Muscle of arm (tissue), 12 donors: ENCODE data around the gene DNAI7. TPM values are rescaled to one million over a fixed set of nuclear protein-coding genes. Genes with fewer than 3 reads are reported as not detected.

Experiments
- DNase-seq: peaks from one replicate; pipeline ENCODE4 v3.0.0-alpha.2; 2013
- polyA plus RNA-seq, 12 donors: library from polyadenylated mRNA; unstranded; fragments of 120-200 nt; gene quantifications; one replicate each; pipeline ENCODE4 v1.2.1, GENCODE V29; 2013; ENCODE audit not compliant: insufficient read length in 12 of 12

The DNAI7 gene
- polyA plus RNA-seq, 12 donors: 0.43 to 1.2 (median 0.64) TPM; not detected in 2

DNA sequence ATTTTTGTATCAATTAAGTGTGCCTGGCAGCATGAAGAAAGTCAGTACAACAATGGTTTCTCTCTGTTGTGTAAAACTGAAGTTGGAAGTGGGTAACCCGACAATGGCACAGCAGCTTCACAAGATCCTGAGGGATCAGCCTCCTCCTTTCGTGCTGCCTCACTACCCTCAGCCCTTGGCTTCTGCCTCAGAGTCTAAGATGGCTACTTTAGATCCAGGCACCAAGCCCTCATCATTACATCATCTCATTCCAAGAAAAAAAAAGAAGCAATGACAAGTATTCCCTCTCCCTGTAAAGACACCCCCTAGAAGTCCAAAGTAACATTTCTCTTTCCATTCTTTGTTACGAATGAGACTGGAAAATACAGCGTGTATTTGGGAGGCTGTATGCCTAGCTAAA is 92.6 kb downstream of the DNAI7 start:
- DNase-seq: no peak

DNA sequence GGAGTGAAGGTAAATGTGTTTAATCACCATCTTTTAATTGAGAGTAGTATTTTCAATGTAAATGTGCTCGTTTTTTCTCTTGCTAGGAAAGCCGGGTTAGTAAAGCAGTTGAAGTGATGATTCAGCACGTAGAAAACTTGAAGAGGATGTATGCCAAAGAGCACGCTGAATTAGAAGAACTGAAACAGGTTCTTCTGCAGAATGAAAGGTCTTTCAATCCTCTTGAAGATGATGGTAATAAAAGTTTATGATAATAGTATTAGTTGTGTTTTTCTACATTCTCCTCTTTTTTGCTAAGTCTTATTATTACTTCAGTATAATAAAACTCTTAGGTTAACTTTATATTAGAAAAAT is 93.9 kb downstream of the DNAI7 start:
- no peak for DNase-seq

DNA sequence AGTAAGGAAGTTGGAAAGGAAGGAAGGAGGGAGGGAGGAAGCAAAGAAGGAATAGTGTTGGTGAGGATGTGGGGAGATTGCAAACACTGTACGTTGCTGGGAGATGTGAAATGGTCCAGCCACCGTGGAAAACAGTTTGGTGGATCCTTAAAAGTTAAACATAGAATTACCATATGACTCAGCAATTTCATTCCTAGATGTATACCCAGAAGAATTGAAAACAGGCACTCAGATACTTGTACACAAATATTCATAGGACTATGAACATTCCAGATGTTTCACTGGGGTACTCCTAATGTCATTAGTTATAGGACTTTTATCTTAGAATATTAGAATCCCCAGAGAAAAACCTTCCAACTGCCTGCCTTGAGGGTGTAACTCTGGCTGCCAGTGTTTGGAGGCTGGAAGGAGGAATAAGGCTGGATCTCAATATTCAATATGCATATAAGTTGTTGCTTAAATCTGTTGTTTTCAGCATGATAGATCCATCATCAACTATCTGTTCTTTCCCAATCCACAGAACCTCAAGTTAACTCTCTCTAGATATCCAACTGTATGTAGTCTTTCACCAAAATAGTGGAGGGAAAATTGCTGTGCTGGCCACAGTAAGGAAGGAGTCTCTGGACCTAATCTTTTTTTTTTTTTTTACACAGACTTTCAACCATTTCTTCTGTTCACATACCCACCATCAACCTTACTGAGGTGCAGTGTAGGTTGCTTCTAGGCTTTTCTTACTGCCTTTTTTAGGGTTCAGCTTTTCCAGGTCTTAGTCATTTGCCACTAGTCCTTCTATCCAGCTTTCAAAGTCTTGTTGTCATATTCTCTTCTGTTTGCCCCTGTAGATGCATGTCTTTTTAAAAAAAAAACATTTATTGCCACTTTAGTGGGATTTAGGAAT is 94.5 kb downstream of the DNAI7 start:
- no peak for DNase-seq

DNA sequence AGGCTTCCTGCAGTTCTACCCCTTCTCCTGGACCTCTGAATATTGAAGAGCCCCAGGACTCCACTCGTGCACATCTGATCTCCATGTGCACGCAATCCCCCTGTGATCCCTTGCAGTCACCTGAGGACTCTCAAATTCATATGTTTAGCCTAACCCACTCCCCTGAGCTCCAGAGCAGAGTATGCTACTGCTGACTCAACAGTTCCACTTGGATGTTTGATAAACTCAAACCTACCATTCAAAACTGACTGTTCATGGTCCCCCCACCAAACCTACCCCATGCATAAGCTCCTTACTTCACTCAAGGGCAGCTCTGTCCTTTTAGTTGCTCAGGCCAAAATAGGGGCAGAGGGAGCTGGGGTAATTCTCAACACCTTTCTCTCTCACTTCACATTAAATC is 96.0 kb downstream of the DNAI7 start:
- DNase-seq: no peak

DNA sequence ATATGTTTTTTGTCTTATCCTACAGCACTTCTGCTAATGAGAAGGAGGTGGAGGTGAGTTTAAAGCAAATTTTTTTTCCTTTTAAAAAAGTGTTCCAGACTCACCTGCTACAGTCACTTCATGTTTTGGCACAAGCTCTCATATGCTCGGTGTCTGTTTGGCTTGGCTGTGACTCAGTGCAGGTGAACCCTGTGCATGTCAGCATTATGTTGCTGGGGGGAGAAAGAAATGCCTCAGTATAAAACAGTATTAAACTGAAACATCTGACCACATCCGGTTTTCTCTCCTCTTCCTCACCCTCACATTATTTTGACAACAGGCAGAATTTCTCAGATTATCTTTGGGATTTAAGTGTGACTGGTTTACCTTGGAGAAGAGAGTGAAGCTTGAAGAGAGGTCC is 105.2 kb downstream of the DNAI7 start:
- no peak for DNase-seq

DNA sequence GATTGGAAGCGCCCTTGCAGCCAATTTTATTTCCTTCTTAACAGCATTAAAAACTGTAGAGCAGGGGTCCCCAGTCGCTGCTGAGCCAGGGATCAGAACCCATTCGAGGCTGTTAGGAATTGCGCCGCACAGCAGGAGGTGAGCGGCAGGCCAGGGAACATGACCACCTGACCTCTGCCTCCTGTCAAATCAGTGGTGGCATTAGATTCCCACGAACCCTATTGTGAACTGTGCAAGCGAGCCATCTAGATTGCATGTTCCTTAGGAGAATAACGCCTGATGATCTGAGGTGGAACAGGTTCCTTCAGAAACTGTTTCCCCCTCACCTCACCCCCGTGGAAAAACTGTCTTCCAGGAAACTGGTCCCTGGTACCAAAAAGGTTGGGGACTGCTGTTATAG is 107.4 kb downstream of the DNAI7 start:
- no peak for DNase-seq

DNA sequence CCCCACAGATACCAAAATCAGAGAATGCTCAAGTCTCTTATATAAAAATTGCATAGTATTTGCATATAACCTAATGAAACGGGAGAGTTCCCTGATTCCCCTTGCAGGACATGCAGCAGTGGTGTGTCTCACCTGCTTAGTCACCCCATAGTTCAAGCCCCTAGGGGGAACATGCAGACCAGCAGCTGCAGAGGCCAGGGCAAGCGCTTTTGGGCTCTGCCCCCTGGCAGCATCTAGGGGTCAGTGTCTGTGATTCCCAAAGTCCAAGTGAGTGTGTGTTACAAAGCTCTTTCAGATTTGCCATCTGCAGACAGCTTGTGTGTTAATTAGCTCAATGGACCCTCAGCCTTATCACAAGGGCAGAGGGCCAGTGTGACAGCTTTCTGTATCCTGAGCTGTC is 110.1 kb downstream of the DNAI7 start:
- DNase-seq: no peak

DNA sequence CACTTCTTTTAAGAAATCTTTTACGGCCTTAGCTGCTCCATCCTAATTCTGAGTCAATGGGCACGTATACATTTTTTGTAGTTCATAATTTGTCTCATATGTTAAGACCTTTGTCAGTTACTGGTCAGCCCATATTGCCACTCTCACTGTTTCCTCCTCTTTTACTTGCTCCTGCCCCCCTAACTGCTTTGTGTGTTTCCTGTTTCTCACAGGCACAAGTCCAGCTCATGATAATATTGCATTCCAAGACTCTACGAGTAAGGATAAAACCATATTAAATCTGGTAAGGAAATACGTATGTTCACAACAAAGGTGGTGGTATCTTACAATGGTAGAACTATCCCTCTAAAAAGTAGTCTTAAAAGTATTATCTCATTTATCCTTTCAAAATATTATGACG is 111.7 kb downstream of the DNAI7 start:
- no peak for DNase-seq

DNA sequence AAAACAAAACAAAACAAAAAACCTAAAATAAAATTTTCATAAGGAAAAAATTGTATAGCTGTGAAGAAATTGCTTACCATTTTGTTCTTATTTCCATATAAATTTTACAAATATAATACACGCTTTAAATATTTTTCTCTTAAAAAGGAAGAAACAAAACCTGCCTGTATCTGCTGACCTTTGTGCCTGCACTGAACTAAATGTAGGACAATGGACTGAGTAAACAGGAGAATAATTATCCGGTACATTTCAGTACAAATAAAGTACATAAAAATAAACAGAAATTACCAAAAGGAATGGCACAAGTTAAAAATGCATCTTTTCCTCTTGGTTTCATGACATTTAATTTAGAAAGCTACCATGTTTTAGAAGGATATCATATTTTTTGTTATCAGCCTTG is 112.3 kb downstream of the DNAI7 start:
- no peak for DNase-seq

DNA sequence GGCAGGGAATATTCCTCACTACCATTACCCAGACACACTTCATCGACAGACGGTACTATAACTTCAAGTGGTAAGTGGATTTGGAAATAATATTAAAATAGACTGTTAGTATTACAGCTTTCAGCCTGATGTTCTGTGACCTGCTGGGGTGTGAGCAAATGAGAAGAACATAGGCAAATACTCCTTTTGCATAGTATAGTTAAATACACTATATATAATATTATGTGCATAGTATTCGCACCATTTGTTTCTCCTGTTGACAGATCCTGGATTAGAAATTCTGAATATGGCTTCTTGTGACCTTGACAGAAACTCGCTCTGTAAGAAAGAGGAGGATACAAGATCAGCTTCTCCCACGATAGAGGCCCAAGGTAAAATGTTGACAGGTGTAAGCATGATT is 115.6 kb downstream of the DNAI7 start:
- no peak for DNase-seq

DNA sequence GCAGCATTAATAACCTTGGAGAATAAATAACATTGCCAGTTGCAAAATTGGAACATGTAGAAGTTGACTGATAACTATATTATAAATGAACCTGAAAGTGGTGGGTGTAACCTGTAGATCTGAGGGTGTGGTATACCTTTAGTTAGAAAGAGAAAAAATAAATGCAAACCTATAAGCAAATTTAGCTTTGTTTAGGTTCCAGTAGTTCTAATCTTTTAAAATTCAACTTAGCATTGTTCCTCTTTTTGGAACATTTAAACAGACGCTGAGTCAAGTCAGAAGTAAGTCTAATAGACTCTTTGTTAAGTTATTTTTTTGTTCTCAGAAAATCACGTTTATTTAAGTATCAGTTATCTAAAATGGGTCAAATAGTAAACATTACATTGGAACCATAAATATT is 120.0 kb downstream of the DNAI7 start:
- no peak for DNase-seq

DNA sequence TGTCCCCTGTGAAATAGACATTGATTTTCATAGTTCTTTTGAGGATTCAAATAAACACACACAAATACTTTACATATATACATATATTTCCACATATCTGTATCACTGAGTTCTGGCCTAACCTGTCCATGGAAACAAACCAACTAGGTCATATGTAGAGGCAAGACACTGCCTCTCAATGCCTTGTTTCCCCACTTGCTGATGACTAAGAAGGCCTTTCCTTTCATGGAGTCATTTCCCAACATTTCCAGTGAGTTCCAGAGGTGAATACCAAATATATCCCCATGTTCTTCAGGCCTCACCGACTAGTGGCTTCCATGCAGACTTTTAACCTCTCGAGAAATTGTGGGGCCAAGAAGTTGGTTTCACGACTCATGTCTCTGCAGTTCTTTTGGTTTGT is 120.8 kb downstream of the DNAI7 start:
- DNase-seq: no peak

DNA sequence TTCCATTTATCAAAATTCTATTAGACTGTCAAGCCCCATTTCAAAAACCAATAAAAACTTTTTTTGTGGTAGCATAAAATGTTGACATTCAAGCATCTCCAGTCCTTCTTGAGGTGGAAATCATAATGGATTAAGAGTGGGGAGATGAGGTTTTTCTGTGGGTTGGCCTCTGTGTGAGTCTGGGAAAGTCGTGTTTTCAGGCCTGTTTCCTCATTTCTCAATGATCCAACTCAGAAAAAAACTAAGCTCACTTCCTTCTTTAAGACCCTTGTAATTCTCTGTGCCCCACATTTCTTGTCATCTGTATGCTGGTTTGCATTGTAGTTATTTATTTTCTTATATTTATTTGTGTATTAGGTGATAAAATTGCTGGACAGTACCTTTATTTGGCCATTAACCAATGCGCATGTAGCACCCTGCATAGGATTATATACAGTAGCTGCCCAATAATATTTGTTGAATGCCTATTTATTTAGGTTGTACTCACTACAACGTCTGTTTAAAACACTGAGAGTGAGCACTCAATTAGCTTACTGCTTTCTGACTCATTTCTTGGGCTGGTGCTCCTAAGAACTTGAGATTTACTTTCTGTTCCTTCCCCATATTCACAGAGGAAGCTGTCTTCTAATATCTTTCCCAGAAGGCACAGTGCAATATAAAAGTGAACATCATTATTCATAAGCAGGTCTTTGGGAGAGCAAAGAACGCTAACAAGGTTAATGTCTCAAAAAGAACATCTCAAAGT is 121.9 kb downstream of the DNAI7 start:
- DNase-seq: no peak

DNA sequence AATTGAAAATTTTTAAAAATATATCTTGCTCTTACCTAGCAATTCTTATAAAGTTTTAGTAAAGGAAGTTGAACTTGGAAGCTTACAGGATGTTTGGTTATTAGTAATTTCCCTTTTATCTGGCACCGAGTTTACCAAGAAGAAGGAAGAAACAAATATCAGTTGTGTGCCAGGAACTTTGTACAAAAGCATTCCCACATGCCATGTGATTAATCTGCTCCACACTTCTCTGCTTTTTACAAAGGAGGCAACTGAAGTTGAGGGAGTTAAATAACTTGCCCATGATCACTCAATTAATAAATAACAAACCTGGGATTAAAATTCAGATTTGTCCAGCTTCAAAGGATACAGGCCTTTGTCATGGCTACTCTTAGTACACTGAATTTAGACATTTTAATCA is 123.6 kb downstream of the DNAI7 start:
- DNase-seq: no peak

DNA sequence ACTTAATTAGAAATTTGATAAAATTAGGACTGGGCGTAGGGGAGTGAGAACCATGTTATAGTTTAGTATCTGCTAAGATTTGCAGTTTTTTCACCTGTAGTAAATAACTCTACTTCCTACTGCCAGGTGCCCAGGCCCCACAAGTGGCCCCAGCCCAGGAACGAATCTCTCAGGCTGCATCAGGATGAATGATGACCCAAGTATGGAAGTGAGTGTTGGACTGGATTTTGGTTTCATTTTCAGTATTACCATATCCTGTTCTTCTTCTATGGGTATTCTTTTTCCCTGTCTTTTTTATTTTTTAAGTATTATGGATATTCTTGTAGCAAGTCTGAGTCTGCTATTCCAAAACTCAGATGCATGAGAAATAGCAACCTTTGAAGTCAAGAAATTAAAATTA is 125.7 kb downstream of the DNAI7 start:
- no peak for DNase-seq

DNA sequence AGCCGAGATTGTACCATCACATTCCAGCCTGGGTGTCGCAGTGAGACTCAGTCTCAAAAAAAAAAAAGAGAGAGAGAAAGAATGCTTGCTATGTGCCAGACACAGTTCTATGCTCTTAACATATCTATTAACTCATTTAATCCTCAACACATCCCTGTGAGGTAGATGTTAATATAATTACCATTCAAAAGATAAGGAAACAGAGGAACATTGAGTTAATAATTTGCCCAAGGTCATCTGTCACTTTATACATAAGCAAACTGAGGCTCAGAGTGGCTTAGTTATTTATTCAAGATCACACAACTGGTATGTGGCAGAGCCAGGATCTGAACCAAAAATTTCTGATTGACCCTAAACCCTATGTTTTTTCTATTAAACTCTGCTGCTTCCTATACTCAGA is 129.9 kb downstream of the DNAI7 start:
- no peak for DNase-seq

DNA sequence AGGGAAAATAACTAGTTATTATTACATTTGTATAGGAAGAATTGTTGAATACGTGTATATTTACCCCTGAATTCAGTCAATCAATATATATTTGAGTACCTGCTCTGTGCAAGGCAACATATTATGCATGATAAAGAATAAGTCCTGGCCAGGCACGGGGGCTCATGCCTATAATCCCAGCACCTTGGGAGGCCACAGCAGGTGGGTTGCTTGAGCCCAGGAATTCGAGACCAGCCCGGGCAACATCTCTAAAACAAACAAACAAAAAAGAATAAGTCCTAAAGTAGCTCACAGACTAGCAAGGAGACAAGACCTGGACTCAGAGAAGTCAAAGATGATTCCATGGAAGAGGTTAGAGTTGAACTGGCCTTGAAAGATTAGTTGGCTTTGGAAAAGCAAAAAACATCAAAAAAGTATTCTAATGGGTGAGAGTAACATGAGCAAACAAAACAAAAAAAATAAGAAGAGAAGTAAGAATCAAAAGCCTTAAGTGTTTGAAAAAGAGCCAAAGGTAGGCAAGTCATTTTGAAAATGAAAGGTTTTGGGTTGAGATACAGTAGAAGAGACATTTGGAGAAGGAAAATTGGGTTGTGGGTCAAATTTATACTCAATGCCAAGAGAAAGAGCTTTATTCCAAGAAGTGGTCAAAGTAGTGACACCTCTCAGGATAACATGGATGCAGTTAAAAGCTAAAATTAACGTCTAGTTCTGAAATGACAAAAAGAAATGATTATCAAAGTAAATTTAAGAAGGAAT is 130.9 kb downstream of the DNAI7 start:
- no peak for DNase-seq

DNA sequence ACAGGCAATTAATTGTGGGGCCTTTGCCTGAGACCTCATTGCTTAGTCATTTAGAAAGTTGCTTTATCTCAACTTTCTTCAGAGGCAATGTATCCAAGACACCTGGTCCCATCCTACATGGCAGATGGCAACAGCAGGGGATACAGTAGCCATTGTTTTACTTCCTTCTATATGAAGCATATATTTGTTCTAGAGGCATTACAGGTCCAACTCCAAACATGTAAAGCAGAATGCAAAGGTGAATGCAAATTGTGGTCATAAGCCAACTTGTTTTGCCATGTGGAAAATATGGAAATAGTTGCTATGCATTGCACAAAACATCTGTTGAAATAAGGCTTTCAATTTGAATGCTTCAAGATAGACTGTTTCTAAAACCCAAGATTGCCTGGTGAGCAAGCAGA is 136.3 kb downstream of the DNAI7 start:
- no peak for DNase-seq
